Gastroesophageal sphincter (tissue), 4 donors: Measurements from ENCODE around the gene DAND5. TPM values are rescaled to one million over a fixed set of nuclear protein-coding genes. Genes with fewer than 3 reads are reported as not detected.
A peak's percentile ranks its signal among the peaks of the same experiment; 100 is the strongest.

Experiments
- ATAC-seq: fragments of 150-250 bp; one replicate; pipeline ENCODE4 v1.9.1; 2016; ENCODE audit warnings: mild to moderate bottlenecking, moderate library complexity
- H3K27ac ChIP-seq, 4 donors: fragments of 200-600 bp; sonication (generic) in 3 of 4; 1 replicate in 3 of 4; 2 replicates in 1 of 4; pipeline ENCODE4 v1.5.1; 2016 to 2019
- H3K27me3 ChIP-seq: fragments of 200-600 bp; sonication (generic); one replicate; pipeline ENCODE4 v1.5.1; 2019
- H3K36me3 ChIP-seq, 2 donors: fragments of 200-600 bp; sonication (generic); one replicate each; pipeline ENCODE4 v1.5.1; 2019; ENCODE audit warnings: control low read depth in 1 of 2
- H3K4me1 ChIP-seq, 3 donors: fragments of 200-600 bp; sonication (generic); 1 replicate in 2 of 3; 2 replicates in 1 of 3; pipeline ENCODE4 v1.5.1; 2016 to 2019; ENCODE audit warnings: control low read depth in 2 of 3
- H3K4me3 ChIP-seq, 2 donors: fragments of 200-600 bp; sonication (generic); one replicate each; pipeline ENCODE4 v1.5.1; 2019; ENCODE audit warnings: mild to moderate bottlenecking in 1 of 2, moderate library complexity in 1 of 2
- H3K9me3 ChIP-seq, 3 donors: fragments of 200-600 bp; sonication (generic); one replicate each; pipeline ENCODE4 v1.5.1; 2017 to 2019; ENCODE audit warnings: control low read depth in 2 of 3
- EP300 ChIP-seq: sonication (generic); formaldehyde crosslinking; IDR thresholded peaks from one replicate; pipeline ENCODE4 v1.6.1; 2017; ENCODE audit warnings: antibody characterized with exemption, mild to moderate bottlenecking
- POLR2A ChIP-seq, 2 donors: fragments of 450-650 bp; IDR thresholded peaks; one replicate each; pipeline ENCODE4 v1.6.1; 2017; ENCODE audit warnings: antibody characterized with exemption in 2 of 2, mild to moderate bottlenecking in 2 of 2, moderate library complexity in 1 of 2
- POLR2AphosphoS5 ChIP-seq: sonication (generic); formaldehyde crosslinking; IDR thresholded peaks from one replicate; pipeline ENCODE4 v1.6.1; 2017; ENCODE audit warnings: antibody characterized with exemption
- WGBS, 2 donors: methylation state at CpG; one replicate each; pipeline ENCODE4 v1.1.5; 2018; ENCODE audit warnings: low coverage in 1 of 2; 5-methylcytosine and 5-hydroxymethylcytosine counted together
- total RNA-seq, 4 donors: library from RNA; depleted of rRNA; stranded (reverse); fragments of >200 nt; gene quantifications; one replicate each; pipeline ENCODE4 v1.1.0, GENCODE V29; 2016
- TF ChIP-seq, protein P1 (sequence below), 4 experiments: fragments of 200-600 bp in 2 of 4; fragments of 450-650 bp in 2 of 4; sonication (generic) in 1 of 4; IDR thresholded peaks; one replicate each; pipeline ENCODE4 v1.5.1; 2017 to 2019; ENCODE audit warnings: antibody characterized with exemption in 4 of 4, mild to moderate bottlenecking in 2 of 4, moderate library complexity in 2 of 4

Gene DAND5
- total RNA-seq, 4 donors from 2014 or later: 0.35 TPM; not detected in 3

GRCh38 chr19:13016628-13017305 lies 47.4 kb downstream of the DAND5 start:
- TF ChIP-seq, protein P1, sequence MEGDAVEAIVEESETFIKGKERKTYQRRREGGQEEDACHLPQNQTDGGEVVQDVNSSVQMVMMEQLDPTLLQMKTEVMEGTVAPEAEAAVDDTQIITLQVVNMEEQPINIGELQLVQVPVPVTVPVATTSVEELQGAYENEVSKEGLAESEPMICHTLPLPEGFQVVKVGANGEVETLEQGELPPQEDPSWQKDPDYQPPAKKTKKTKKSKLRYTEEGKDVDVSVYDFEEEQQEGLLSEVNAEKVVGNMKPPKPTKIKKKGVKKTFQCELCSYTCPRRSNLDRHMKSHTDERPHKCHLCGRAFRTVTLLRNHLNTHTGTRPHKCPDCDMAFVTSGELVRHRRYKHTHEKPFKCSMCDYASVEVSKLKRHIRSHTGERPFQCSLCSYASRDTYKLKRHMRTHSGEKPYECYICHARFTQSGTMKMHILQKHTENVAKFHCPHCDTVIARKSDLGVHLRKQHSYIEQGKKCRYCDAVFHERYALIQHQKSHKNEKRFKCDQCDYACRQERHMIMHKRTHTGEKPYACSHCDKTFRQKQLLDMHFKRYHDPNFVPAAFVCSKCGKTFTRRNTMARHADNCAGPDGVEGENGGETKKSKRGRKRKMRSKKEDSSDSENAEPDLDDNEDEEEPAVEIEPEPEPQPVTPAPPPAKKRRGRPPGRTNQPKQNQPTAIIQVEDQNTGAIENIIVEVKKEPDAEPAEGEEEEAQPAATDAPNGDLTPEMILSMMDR (IDR thresholded peaks at IDR 0.05): no peak
- TF ChIP-seq POLR2AphosphoS5 (no peak), POLR2A (IDR thresholded peaks at IDR 0.05) (no peak), EP300 (no peak)
- Histone ChIP-seq H3K36me3 (no peaks in the 10 kb centered on the region), H3K27ac (peak overlapping the region; percentile 92 to 98 (median 95)), H3K27me3 (no peaks in the 10 kb centered on the region), H3K4me3 (peak overlapping the region; percentile 2 to 35), H3K9me3 (no peaks in the 10 kb centered on the region), H3K4me1 (peaks cover 26 to 100% (median 78%) of the 10 kb centered on the region in 3 donors)
- ATAC-seq: no peak
- 21 to 36% methylated on average over 19 to 21 of the region's 22 CpGs for WGBS, 2 donors

- Histone ChIP-seq H3K9me3 (no peaks in the 10 kb centered on the region), H3K27me3 (no peaks in the 10 kb centered on the region), H3K36me3 (no peaks in the 10 kb centered on the region), H3K27ac (peak overlapping the region; percentile 92 to 98 (median 95)), H3K4me3 (peak overlapping the region in 1 of 2 donors; percentile 35), H3K4me1 (peaks cover 28 to 100% (median 76%) of the 10 kb centered on the region in 3 donors)
- ATAC-seq: no peak
- TF ChIP-seq POLR2AphosphoS5: no peak
- TF ChIP-seq POLR2A (IDR thresholded peaks at IDR 0.05): no peak
- TF ChIP-seq EP300: no peak
- TF ChIP-seq, protein P1 (IDR thresholded peaks at IDR 0.05): no peak
- 23 to 38% methylated on average over 9 to 13 of the region's 14 CpGs for WGBS, 2 donors
These were observed 48.1 kb downstream of the DAND5 start for GRCh38 chr19:13017306-13018034.

DNA sequence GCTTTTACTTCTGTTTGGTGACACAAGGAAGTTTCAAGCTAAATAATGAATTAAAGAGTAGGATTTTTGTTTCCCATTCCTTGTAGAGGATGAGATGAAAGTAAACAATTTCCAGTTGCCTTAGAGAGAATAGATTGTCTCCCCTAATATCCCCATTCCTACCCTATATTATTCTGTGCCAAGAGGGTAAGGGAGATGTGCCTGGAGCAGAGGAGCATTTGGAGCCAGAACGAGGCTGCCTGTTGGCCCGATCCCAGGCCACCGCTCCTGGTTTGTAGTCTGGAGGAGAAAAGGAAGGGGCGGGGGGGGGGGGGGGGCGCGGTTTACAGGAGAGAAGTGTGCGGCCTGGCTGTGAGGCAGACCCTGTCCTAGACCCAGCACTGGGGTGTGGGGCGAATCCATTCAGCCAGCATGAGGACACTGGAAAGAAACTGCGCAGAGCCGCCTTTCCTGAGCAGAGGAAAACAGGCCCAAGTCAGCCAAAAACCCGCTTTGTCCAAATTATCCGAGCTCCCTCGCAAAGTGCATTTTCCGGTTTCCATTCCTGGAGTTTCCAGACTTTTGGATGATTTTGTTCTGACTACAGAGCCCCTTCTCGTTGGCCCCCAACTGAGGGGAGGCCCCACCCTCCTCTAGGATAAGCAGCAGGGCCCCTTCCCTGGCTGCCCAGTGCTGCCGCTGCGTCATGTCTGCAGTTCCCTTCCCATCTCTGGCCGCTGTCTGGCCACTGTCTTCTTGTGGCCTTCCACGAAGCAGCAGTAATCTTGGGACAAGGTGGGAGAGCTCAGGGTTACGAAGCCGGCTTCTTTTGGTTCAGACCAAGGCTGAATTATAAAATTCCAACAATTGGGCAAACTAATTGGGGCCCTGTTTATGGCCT lies 48.9 kb downstream of the DAND5 start:
- 14 to 23% methylated on average over 4 to 7 of the region's 21 CpGs for WGBS, 2 donors
- no peak for TF ChIP-seq EP300
- TF ChIP-seq POLR2A (IDR thresholded peaks at IDR 0.05): no peak
- no peak for TF ChIP-seq POLR2AphosphoS5
- TF ChIP-seq, protein P1 (IDR thresholded peaks at IDR 0.05): no peak
- peak overlapping the region; percentile 92 to 98 (median 95) for H3K27ac ChIP-seq
- H3K4me1 ChIP-seq: peaks cover 28 to 98% (median 70%) of the 10 kb centered on the region in 3 donors
- no peaks in the 10 kb centered on the region for H3K27me3 ChIP-seq
- no peaks in the 10 kb centered on the region for H3K36me3 ChIP-seq
- peak overlapping the region in 1 of 2 donors; percentile 35 for H3K4me3 ChIP-seq
- no peak for ATAC-seq
- H3K9me3 ChIP-seq: no peaks in the 10 kb centered on the region

GRCh38 chr19:13019332-13019731 lies 50.0 kb downstream of the DAND5 start:
- Histone ChIP-seq H3K27me3 (no peaks in the 10 kb centered on the region), H3K9me3 (no peaks in the 10 kb centered on the region), H3K4me1 (peaks cover 28 to 98% (median 69%) of the 10 kb centered on the region in 3 donors), H3K36me3 (no peaks in the 10 kb centered on the region), H3K27ac (peak overlapping the region; percentile 92 to 98 (median 95)), H3K4me3 (no peak overlapping the region)
- 22 to 49% methylated on average over 4 of the region's 4 CpGs for WGBS, 2 donors
- no peak for ATAC-seq
- no peak for TF ChIP-seq POLR2AphosphoS5
- TF ChIP-seq POLR2A (IDR thresholded peaks at IDR 0.05): no peak
- TF ChIP-seq, protein P1 (IDR thresholded peaks at IDR 0.05): no peak
- no peak for TF ChIP-seq EP300
